SK-N-MC (cell line): Measurements from ENCODE around the gene FHL3.

ENCODE experiments used
- DNase-seq: peaks from one replicate; pipeline ENCODE4 v3.0.0-alpha.2; 2011; ENCODE audit warnings: low read depth, low spot score
- H3K27ac ChIP-seq: fragments of 200-600 bp; sonication (generic); 2 replicates; pipeline ENCODE4 v1.5.1; 2016; ENCODE audit warnings: mixed run types
- H3K36me3 ChIP-seq: fragments of 200-600 bp; sonication (generic); 2 replicates; pipeline ENCODE4 v1.6.1; 2017; ENCODE audit warnings: antibody characterized with exemption, low read length, mixed read lengths; ENCODE audit not compliant: insufficient read depth
- H3K4me3 ChIP-seq: fragments of 200-600 bp; sonication (generic); 2 replicates; pipeline ENCODE4 v1.5.1; 2016
- H3K9ac ChIP-seq: fragments of 200-600 bp; sonication (generic); 2 replicates; pipeline ENCODE4 v1.8.0; 2017; ENCODE audit warnings: mixed run types, mixed read lengths; ENCODE audit not compliant: insufficient read length
- H3K9me3 ChIP-seq: fragments of 200-600 bp; sonication (generic); 2 replicates; pipeline ENCODE4 v1.6.1; 2017; ENCODE audit warnings: low read depth, mild to moderate bottlenecking, antibody characterized with exemption, low read length, moderate library complexity, mixed read lengths
- EZH2 ChIP-seq: fragments of 200-600 bp; sonication (generic); IDR thresholded peaks from one replicate; pipeline ENCODE4 v1.6.1; 2017; ENCODE audit warnings: antibody characterized with exemption
- FOXP2 ChIP-seq: optimal IDR thresholded peaks from 2 replicates; pipeline ENCODE3; 2011; ENCODE audit warnings: mild to moderate bottlenecking, moderate library complexity; ENCODE audit not compliant: insufficient read depth; ENCODE audit errors: extremely low read length, control extremely low read depth
- POLR2AphosphoS5 ChIP-seq: IDR thresholded peaks from 2 replicates; pipeline ENCODE4 v1.6.1; 2012; ENCODE audit warnings: mild to moderate bottlenecking, low read depth, low read length, borderline replicate concordance

The FHL3 gene

GRCh38 chr1:37947364-37947763, 58.0 kb downstream of the FHL3 start:
- Histone ChIP-seq H3K9ac (no peak overlapping the region), H3K9me3 (no peaks in the 10 kb centered on the region), H3K36me3 (no peaks in the 10 kb centered on the region), H3K4me3 (no peak overlapping the region), H3K27ac (no peak overlapping the region)
- DNase-seq: no peak
- TF ChIP-seq FOXP2: no peak
- no peak for TF ChIP-seq POLR2AphosphoS5
- no peak for TF ChIP-seq EZH2
